Small intestine (tissue), 7 donors: Measurements from ENCODE around the gene GIN1. TPM values are rescaled to one million over a fixed set of nuclear protein-coding genes. Genes with fewer than 3 reads are reported as not detected.

ENCODE experiments used
- DNase-seq, 2 donors: peaks; one replicate each; pipeline versions ENCODE4 v3.0.0 to v3.0.0-alpha.2; 2013
- FAIRE-seq: peaks from 2 replicates; lab custom pipeline; 2012; peaks lifted over from hg19 to GRCh38; lab: Jason Lieb, UNC
- H3K27ac ChIP-seq, 3 donors: one replicate each; pipeline ENCODE4 v1.5.1; 2013; ENCODE audit warnings: low read length in 2 of 3, mild to moderate bottlenecking in 2 of 3, control low read depth in 1 of 3, inconsistent platforms in 1 of 3, low read depth in 1 of 3, moderate library complexity in 1 of 3
- H3K27me3 ChIP-seq, 3 donors: one replicate each; pipeline ENCODE4 v1.6.1; 2013; ENCODE audit warnings: low read length in 3 of 3, inconsistent platforms in 1 of 3; ENCODE audit not compliant: control insufficient read depth in 3 of 3, insufficient read depth in 3 of 3
- H3K36me3 ChIP-seq, 3 donors: one replicate each; pipeline ENCODE4 v1.6.1; 2013; ENCODE audit warnings: low read length in 3 of 3, inconsistent platforms in 1 of 3, low read depth in 1 of 3, mild to moderate bottlenecking in 1 of 3, moderate library complexity in 1 of 3; ENCODE audit not compliant: control insufficient read depth in 3 of 3, insufficient read depth in 2 of 3
- H3K4me1 ChIP-seq, 3 donors: one replicate each; pipeline ENCODE4 v1.6.1; 2013; ENCODE audit warnings: low read length in 2 of 3, inconsistent platforms in 1 of 3, low read depth in 1 of 3, mild to moderate bottlenecking in 1 of 3, moderate library complexity in 1 of 3; ENCODE audit not compliant: control insufficient read depth in 3 of 3, insufficient read depth in 2 of 3
- H3K4me3 ChIP-seq, 3 donors: one replicate each; pipeline ENCODE4 v1.5.1; 2013; ENCODE audit warnings: low read length in 3 of 3, control low read depth in 1 of 3, inconsistent platforms in 1 of 3, low read depth in 1 of 3, mild to moderate bottlenecking in 1 of 3, moderate library complexity in 1 of 3
- H3K9me3 ChIP-seq, 2 donors: one replicate each; pipeline ENCODE4 v1.6.1; 2013; ENCODE audit warnings: low read depth in 1 of 2, low read length in 1 of 2; ENCODE audit not compliant: control insufficient read depth in 2 of 2, insufficient read depth in 1 of 2
- WGBS, 3 donors: extraction: QIAGEN DNeasy Blood & Tissue Kit; methylation state at CpG; one replicate each; pipeline ENCODE4 v1.1.7; 2013; 5-methylcytosine and 5-hydroxymethylcytosine counted together
- polyA plus RNA-seq, 4 donors: library from polyadenylated mRNA; stranded (reverse) in 3 of 4; unstranded in 1 of 4; fragments of 200-250 nt in 3 of 4; fragments of 120-200 nt in 1 of 4; gene quantifications; one replicate each; pipeline versions ENCODE4 v1.2.1 to v1.2.3, GENCODE V29; 2013
- donor health status: healthy with polysubstance abuse.
- donor health status: control.
- donor health status: control.
- donor health status: Bipolar disorder and iron deficiency.
- donor health status: healthy.

The GIN1 gene
- polyA plus RNA-seq, 4 donors, result 2.7 to 7.2 (median 3.5) TPM

- WGBS, 3 donors, result 0 to 1% (median 1%) methylated on average over 17 of the region's 17 CpGs
- FAIRE-seq, result no peak
Observed at GRCh38 chr5:103120607-103121200, 766 bp upstream of the GIN1 start.

GRCh38 chr5:103119070-103119764, 721 bp downstream of the GIN1 start:
- FAIRE-seq (no peak), DNase-seq (no peak)
- H3K9me3 ChIP-seq, result no peaks in the 10 kb centered on the region
- H3K4me3 ChIP-seq, result peak overlapping the region; percentile 48 to 91 (median 58)
- H3K4me1 ChIP-seq, result peaks cover 0 to 8% (median 0%) of the 10 kb centered on the region in 3 donors
- H3K27me3 ChIP-seq, result no peaks in the 10 kb centered on the region
- H3K27ac ChIP-seq, result peak overlapping the region; percentile 79 to 98 (median 95)
- 1% methylated on average over 15 of the region's 15 CpGs for WGBS, 3 donors
- no peaks in the 10 kb centered on the region for H3K36me3 ChIP-seq

More at GRCh38 chr5:103120607-103121200, 766 bp upstream of the GIN1 start:
- Histone ChIP-seq H3K4me3 (peak overlapping the region; percentile 53 to 91 (median 75)), H3K27ac (peak overlapping the region; percentile 68 to 98 (median 95)), H3K9me3 (no peaks in the 10 kb centered on the region), H3K4me1 (peaks cover 0 to 8% (median 0%) of the 10 kb centered on the region in 3 donors), H3K27me3 (no peaks in the 10 kb centered on the region), H3K36me3 (no peaks in the 10 kb centered on the region)
- peak; percentile 39 to 61 for DNase-seq

- 65 to 92% (median 79%) methylated on average over 4 of the region's 4 CpGs for WGBS, 3 donors
- no peak for FAIRE-seq
Observed at GRCh38 chr5:103117471-103117991, 2.4 kb downstream of the GIN1 start.

GRCh38 chr5:103114440-103114839, 5.5 kb downstream of the GIN1 start:
- H3K9me3 ChIP-seq, result no peaks in the 10 kb centered on the region
- H3K4me1 ChIP-seq, result no peaks in the 10 kb centered on the region
- WGBS, 3 donors, result 68 to 72% (median 70%) methylated on average over 2 of the region's 2 CpGs
- FAIRE-seq (no peak), DNase-seq (no peak)
- no peak overlapping the region for H3K27ac ChIP-seq
- no peak overlapping the region for H3K4me3 ChIP-seq
- H3K27me3 ChIP-seq, result no peaks in the 10 kb centered on the region
- no peaks in the 10 kb centered on the region for H3K36me3 ChIP-seq

More at GRCh38 chr5:103117471-103117991, 2.4 kb downstream of the GIN1 start:
- Histone ChIP-seq H3K9me3 (no peaks in the 10 kb centered on the region), H3K27me3 (no peaks in the 10 kb centered on the region), H3K4me3 (no peak overlapping the region), H3K4me1 (peaks cover 0 to 6% (median 0%) of the 10 kb centered on the region in 3 donors), H3K36me3 (no peaks in the 10 kb centered on the region), H3K27ac (no peak overlapping the region)
- no peak for DNase-seq

GRCh38 chr5:103112910-103113309, 7.0 kb downstream of the GIN1 start:
- H3K4me1 ChIP-seq, result no peaks in the 10 kb centered on the region
- H3K4me3 ChIP-seq, result no peak overlapping the region
- no peaks in the 10 kb centered on the region for H3K27me3 ChIP-seq
- no peaks in the 10 kb centered on the region for H3K9me3 ChIP-seq
- 91 to 97% (median 95%) methylated on average over 2 of the region's 2 CpGs for WGBS, 3 donors
- DNase-seq, result no peak
- no peaks in the 10 kb centered on the region for H3K36me3 ChIP-seq
- H3K27ac ChIP-seq, result no peak overlapping the region
- no peak for FAIRE-seq

- no peaks in the 10 kb centered on the region for H3K4me1 ChIP-seq
- H3K27ac ChIP-seq, result no peak overlapping the region
- H3K27me3 ChIP-seq, result no peaks in the 10 kb centered on the region
- H3K36me3 ChIP-seq, result peaks cover 0 to 2% (median 0%) of the 10 kb centered on the region in 3 donors
- WGBS, 3 donors, result 68 to 87% (median 82%) methylated on average over 2 of the region's 2 CpGs
- FAIRE-seq (no peak), DNase-seq (peak in 1 of 2 donors; percentile 56)
- no peak overlapping the region for H3K4me3 ChIP-seq
- no peaks in the 10 kb centered on the region for H3K9me3 ChIP-seq
Observed at GRCh38 chr5:103111468-103111867, 8.5 kb downstream of the GIN1 start.

GRCh38 chr5:103110403-103110802, 9.5 kb downstream of the GIN1 start:
- FAIRE-seq, result no peak
- Histone ChIP-seq H3K9me3 (no peaks in the 10 kb centered on the region), H3K27me3 (no peaks in the 10 kb centered on the region), H3K36me3 (peaks cover 0 to 2% (median 0%) of the 10 kb centered on the region in 3 donors), H3K27ac (no peak overlapping the region), H3K4me3 (no peak overlapping the region), H3K4me1 (no peaks in the 10 kb centered on the region)
- DNase-seq, result no peak
- 90 to 98% (median 95%) methylated on average over 2 of the region's 2 CpGs for WGBS, 3 donors

GRCh38 chr5:103109277-103109676, 10.7 kb downstream of the GIN1 start:
- WGBS, 3 donors, result 88 to 91% (median 88%) methylated on average over 1 of the region's 1 CpG
- FAIRE-seq (no peak), DNase-seq (no peak)
- Histone ChIP-seq H3K36me3 (peaks cover 0 to 2% (median 0%) of the 10 kb centered on the region in 3 donors), H3K4me1 (no peaks in the 10 kb centered on the region), H3K27ac (no peak overlapping the region), H3K4me3 (no peak overlapping the region), H3K27me3 (no peaks in the 10 kb centered on the region), H3K9me3 (no peaks in the 10 kb centered on the region)
